ENCODE results near the gene GPHN.

DNA sequence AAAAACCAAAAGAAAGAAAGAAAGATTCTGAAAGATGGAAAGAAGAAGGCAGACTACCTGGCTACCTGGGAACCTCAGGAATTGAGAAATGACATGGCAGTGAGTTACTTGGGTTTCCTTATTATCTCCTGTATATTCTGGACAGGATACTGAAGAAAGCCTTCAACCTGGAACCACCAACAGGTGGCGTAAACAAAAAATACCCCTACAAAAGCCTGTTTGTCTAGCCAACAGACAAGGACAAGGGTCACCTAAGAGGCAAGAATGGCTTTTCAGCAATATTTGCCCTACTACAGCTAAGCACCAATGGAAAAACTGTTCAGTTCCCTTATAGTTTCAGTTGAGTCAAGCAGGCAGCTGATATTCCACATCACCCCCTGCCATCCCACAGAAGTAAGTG lies 274.9 kb downstream of the GPHN start:
- TF ChIP-seq, protein P1, sequence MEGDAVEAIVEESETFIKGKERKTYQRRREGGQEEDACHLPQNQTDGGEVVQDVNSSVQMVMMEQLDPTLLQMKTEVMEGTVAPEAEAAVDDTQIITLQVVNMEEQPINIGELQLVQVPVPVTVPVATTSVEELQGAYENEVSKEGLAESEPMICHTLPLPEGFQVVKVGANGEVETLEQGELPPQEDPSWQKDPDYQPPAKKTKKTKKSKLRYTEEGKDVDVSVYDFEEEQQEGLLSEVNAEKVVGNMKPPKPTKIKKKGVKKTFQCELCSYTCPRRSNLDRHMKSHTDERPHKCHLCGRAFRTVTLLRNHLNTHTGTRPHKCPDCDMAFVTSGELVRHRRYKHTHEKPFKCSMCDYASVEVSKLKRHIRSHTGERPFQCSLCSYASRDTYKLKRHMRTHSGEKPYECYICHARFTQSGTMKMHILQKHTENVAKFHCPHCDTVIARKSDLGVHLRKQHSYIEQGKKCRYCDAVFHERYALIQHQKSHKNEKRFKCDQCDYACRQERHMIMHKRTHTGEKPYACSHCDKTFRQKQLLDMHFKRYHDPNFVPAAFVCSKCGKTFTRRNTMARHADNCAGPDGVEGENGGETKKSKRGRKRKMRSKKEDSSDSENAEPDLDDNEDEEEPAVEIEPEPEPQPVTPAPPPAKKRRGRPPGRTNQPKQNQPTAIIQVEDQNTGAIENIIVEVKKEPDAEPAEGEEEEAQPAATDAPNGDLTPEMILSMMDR (IDR thresholded peaks at IDR 0.05): no peak
- TF ChIP-seq EP300 (IDR thresholded peaks at IDR 0.05): no peak
- no peak for TF ChIP-seq POLR2A (IDR thresholded peaks at IDR 0.05)
- no peak for TF ChIP-seq POLR2AphosphoS5 (IDR thresholded peaks at IDR 0.05)
